GM19238 (cell line): Measurements from ENCODE around the gene ST3GAL2.
A peak's percentile ranks its signal among the peaks of the same experiment; 100 is the strongest.
"Not testable (repeated sequence)": the region's sequence is repeated elsewhere in the genome, so short reads cannot be mapped to it uniquely, and the experiment has no call there.

Experiments used
- DNase-seq: peaks from one replicate; pipeline ENCODE4 v3.0.0; 2011; ENCODE audit warnings: low spot score; ENCODE audit not compliant: insufficient read length

ST3GAL2 gene

GRCh38 chr16:70417661-70418060, 21.2 kb downstream of the ST3GAL2 start:
- DNase-seq, result no peak

GRCh38 chr16:70416748-70417616, 21.9 kb downstream of the ST3GAL2 start:
- peak; percentile 68 for DNase-seq

- not testable (repeated sequence) for DNase-seq
These were observed 25.3 kb downstream of the ST3GAL2 start for GRCh38 chr16:70413572-70413971.

GRCh38 chr16:70412385-70412784, 26.5 kb downstream of the ST3GAL2 start:
- DNase-seq, result no peak

- DNase-seq, result no peak
These were observed 28.2 kb downstream of the ST3GAL2 start for GRCh38 chr16:70410734-70411133.

GRCh38 chr16:70407811-70408274, 31.1 kb downstream of the ST3GAL2 start:
- DNase-seq, result no peak

- DNase-seq, result not testable (repeated sequence)
These were observed 32.8 kb downstream of the ST3GAL2 start for GRCh38 chr16:70406104-70406503.

- no peak for DNase-seq
These were observed 35.8 kb downstream of the ST3GAL2 start for GRCh38 chr16:70402916-70403659.

GRCh38 chr16:70399951-70400350, 38.9 kb downstream of the ST3GAL2 start:
- DNase-seq, result no peak

GRCh38 chr16:70399381-70399780, 39.5 kb downstream of the ST3GAL2 start:
- DNase-seq, result no peak

- DNase-seq, result no peak
These were observed 40.6 kb downstream of the ST3GAL2 start for GRCh38 chr16:70398177-70398743.

- no peak for DNase-seq
These were observed 42.5 kb downstream of the ST3GAL2 start for GRCh38 chr16:70396246-70396904.

- DNase-seq, result peak; percentile 69
These were observed 43.5 kb downstream of the ST3GAL2 start for GRCh38 chr16:70395345-70395901.

GRCh38 chr16:70394853-70395252, 44.0 kb downstream of the ST3GAL2 start:
- DNase-seq, result no peak

- no peak for DNase-seq
These were observed 45.2 kb downstream of the ST3GAL2 start for GRCh38 chr16:70393662-70394061.

- no peak for DNase-seq
These were observed 46.3 kb downstream of the ST3GAL2 start for GRCh38 chr16:70392606-70393005.

GRCh38 chr16:70391881-70392481, 46.9 kb downstream of the ST3GAL2 start:
- no peak for DNase-seq

- DNase-seq, result no peak
These were observed 47.5 kb downstream of the ST3GAL2 start for GRCh38 chr16:70391446-70391845.

- DNase-seq, result no peak
These were observed 48.1 kb downstream of the ST3GAL2 start for GRCh38 chr16:70390774-70391173.

- no peak for DNase-seq
These were observed 50.8 kb downstream of the ST3GAL2 start for GRCh38 chr16:70388006-70388680.
